HTERT RPE-1 (cell line): ENCODE data around the gene ZP2.
"Not testable (repeated sequence)": the region's sequence is repeated elsewhere in the genome, so short reads cannot be mapped to it uniquely, and the experiment has no call there.

Experiments used
- in situ Hi-C: fragments of 300-500 bp; cut with MboI; formaldehyde crosslinking; loops from 4 replicates; pipeline ENCODE4 v1.14.3; 2020; ENCODE audit warnings: low sequenced_read_pairs

ZP2 gene

GRCh38 chr16:21211486-21211885 is at the start of gene ZP2:
Gene ZP2, minus strand, starts transcription at chr16:21211574. Its CDS starts 27 bp downstream, at chr16:21211547.
- in situ Hi-C loops = no loop called here

- in situ Hi-C loops = no loop called here
Observed at GRCh38 chr16:21257284-21257683, 45.9 kb upstream of the ZP2 start.

- in situ Hi-C loops = no loop called here
Observed at GRCh38 chr16:21256636-21257035, 45.3 kb upstream of the ZP2 start.

GRCh38 chr16:21253470-21253869 is 42.1 kb upstream of the ZP2 start:
- in situ Hi-C loops = no loop called here

- in situ Hi-C loops = no loop called here
Observed at GRCh38 chr16:21250072-21250923, 38.9 kb upstream of the ZP2 start.

GRCh38 chr16:21248179-21248578 is 36.8 kb upstream of the ZP2 start:
- in situ Hi-C loops = not testable (repeated sequence)

GRCh38 chr16:21244518-21245215 is 33.3 kb upstream of the ZP2 start:
- in situ Hi-C loops = no loop called here

GRCh38 chr16:21242756-21243155 is 31.4 kb upstream of the ZP2 start:
- in situ Hi-C loops = no loop called here

- in situ Hi-C loops = no loop called here
Observed at GRCh38 chr16:21239646-21240045, 28.3 kb upstream of the ZP2 start.

GRCh38 chr16:21236831-21237230 is 25.5 kb upstream of the ZP2 start:
- in situ Hi-C loops = no loop called here

GRCh38 chr16:21235199-21235585 is 23.8 kb upstream of the ZP2 start:
- in situ Hi-C loops = no loop called here

GRCh38 chr16:21233521-21234150 is 22.3 kb upstream of the ZP2 start, which contains the start of gene ANKS4B:
Gene ANKS4B, plus strand, starts transcription at chr16:21233699. Its CDS starts 39 bp downstream, at chr16:21233738.
- in situ Hi-C loops = no loop called here

- in situ Hi-C loops = no loop called here
Observed at GRCh38 chr16:21233045-21233520, 21.7 kb upstream of the ZP2 start.

GRCh38 chr16:21228361-21228872 is 17.0 kb upstream of the ZP2 start:
- in situ Hi-C loops = no loop called here

- in situ Hi-C loops = no loop called here
Observed at GRCh38 chr16:21227866-21228265, 16.5 kb upstream of the ZP2 start.

- in situ Hi-C loops = no loop called here
Observed at GRCh38 chr16:21226749-21227148, 15.4 kb upstream of the ZP2 start.

GRCh38 chr16:21224800-21225199 is 13.4 kb upstream of the ZP2 start:
- in situ Hi-C loops = no loop called here

GRCh38 chr16:21223787-21224186 is 12.4 kb upstream of the ZP2 start:
- in situ Hi-C loops = no loop called here

GRCh38 chr16:21222495-21223337 is 11.3 kb upstream of the ZP2 start:
- in situ Hi-C loops = no loop called here

GRCh38 chr16:21219551-21219950 is 8.2 kb upstream of the ZP2 start:
- in situ Hi-C loops = no loop called here
